ENCODE measurements around the gene GBF1. TPM values are rescaled to one million over a fixed set of nuclear protein-coding genes. Genes with fewer than 3 reads are reported as not detected.

Gene GBF1
- polyA plus RNA-seq, 1 donor from 2014 or later, result 14.9 TPM

DNA sequence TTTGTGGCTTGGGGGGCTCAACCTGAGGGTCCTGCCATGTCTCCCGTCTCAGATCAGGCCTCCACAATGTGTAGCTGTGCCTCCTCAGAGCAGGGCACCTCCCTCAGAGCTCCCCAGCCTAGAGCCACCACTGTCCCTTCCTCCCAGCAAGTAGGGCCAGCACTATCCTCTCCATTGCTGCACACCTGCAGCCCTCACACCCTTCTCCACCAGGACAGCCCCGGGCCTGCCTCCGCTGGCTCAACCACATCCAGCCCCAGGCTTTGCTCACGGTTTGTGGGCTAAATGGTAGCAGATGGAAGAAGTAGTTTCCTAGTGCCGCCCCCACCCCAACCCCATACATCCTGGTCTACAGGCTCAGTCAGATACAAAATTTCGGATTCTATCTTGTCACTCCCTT is 160.3 kb downstream of the GBF1 start:
- H3K27me3 ChIP-seq (ENCODE audit: insufficient read depth, low read depth, low read length), result peaks cover 7% of the 10 kb centered on the region
- H3K9me3 ChIP-seq (ENCODE audit: low read length), result no peaks in the 10 kb centered on the region
- no peaks in the 10 kb centered on the region for H4K20me1 ChIP-seq (ENCODE audit: insufficient read depth)
- no peak overlapping the region for H3K4me2 ChIP-seq (ENCODE audit: low read length)
- TF ChIP-seq, protein P1, sequence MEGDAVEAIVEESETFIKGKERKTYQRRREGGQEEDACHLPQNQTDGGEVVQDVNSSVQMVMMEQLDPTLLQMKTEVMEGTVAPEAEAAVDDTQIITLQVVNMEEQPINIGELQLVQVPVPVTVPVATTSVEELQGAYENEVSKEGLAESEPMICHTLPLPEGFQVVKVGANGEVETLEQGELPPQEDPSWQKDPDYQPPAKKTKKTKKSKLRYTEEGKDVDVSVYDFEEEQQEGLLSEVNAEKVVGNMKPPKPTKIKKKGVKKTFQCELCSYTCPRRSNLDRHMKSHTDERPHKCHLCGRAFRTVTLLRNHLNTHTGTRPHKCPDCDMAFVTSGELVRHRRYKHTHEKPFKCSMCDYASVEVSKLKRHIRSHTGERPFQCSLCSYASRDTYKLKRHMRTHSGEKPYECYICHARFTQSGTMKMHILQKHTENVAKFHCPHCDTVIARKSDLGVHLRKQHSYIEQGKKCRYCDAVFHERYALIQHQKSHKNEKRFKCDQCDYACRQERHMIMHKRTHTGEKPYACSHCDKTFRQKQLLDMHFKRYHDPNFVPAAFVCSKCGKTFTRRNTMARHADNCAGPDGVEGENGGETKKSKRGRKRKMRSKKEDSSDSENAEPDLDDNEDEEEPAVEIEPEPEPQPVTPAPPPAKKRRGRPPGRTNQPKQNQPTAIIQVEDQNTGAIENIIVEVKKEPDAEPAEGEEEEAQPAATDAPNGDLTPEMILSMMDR (IDR thresholded peaks at IDR 0.05; ENCODE audit: poor library complexity, severe bottlenecking), result no peak
- TF ChIP-seq SMC3 (conservative IDR thresholded peaks at IDR 0.05; ENCODE audit: poor library complexity), result no peak
- TF ChIP-seq RAD21 (conservative IDR thresholded peaks at IDR 0.05), result no peak
- no peak for TF ChIP-seq TAF1 (IDR thresholded peaks at IDR 0.05; ENCODE audit: low read depth)
- no peaks in the 10 kb centered on the region for H3K9me2 ChIP-seq (ENCODE audit: insufficient read depth, low read length)
- H3F3A ChIP-seq (ENCODE audit: insufficient read depth, low read length, poor library complexity, severe bottlenecking), result no peaks in the 10 kb centered on the region
- no peaks in the 10 kb centered on the region for H3K79me2 ChIP-seq (replicated peaks; ENCODE audit: insufficient read depth, low read length)
- H3K36me3 ChIP-seq (ENCODE audit: insufficient read depth, low read length), result no peaks in the 10 kb centered on the region
- H2AFZ ChIP-seq (ENCODE audit: low read depth, low read length), result no peak overlapping the region
- no peak overlapping the region for H3K27ac ChIP-seq (ENCODE audit: low read length)
- H3K4me3 ChIP-seq (ENCODE audit: low read length), result no peak overlapping the region
- no peak overlapping the region for H3K9ac ChIP-seq (ENCODE audit: low read length)

DNA sequence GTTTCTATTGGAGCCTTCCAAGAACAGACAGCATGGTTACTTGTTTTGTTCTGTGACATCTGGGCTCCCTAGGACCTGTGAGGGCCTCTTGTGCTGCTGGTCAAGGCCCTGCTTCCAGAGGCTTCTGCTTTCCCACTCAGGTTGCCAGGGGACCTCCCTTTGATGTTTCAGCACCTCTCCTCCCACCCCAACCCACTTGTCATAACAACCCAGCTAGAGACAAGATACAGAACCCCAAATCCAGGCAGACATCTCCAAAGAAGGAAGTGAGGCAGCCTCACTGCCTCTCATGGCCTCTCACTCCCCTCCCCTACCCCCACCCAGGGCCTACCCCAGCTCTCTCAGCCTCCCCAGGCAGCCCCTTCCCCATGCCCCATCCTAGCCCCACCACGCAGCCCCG is 161.5 kb downstream of the GBF1 start:
- H3K9me3 ChIP-seq (ENCODE audit: low read length), result no peaks in the 10 kb centered on the region
- no peaks in the 10 kb centered on the region for H3F3A ChIP-seq (ENCODE audit: insufficient read depth, low read length, poor library complexity, severe bottlenecking)
- H3K79me2 ChIP-seq (replicated peaks; ENCODE audit: insufficient read depth, low read length), result no peaks in the 10 kb centered on the region
- no peaks in the 10 kb centered on the region for H4K20me1 ChIP-seq (ENCODE audit: insufficient read depth)
- no peak overlapping the region for H3K9ac ChIP-seq (ENCODE audit: low read length)
- no peak overlapping the region for H2AFZ ChIP-seq (ENCODE audit: low read depth, low read length)
- no peak overlapping the region for H3K27ac ChIP-seq (ENCODE audit: low read length)
- H3K9me2 ChIP-seq (ENCODE audit: insufficient read depth, low read length), result no peaks in the 10 kb centered on the region
- no peak overlapping the region for H3K4me2 ChIP-seq (ENCODE audit: low read length)
- H3K36me3 ChIP-seq (ENCODE audit: insufficient read depth, low read length), result no peaks in the 10 kb centered on the region
- no peak overlapping the region for H3K4me3 ChIP-seq (ENCODE audit: low read length)
- peaks cover 7% of the 10 kb centered on the region for H3K27me3 ChIP-seq (ENCODE audit: insufficient read depth, low read depth, low read length)
- no peak for TF ChIP-seq MXI1 (conservative IDR thresholded peaks at IDR 0.05; ENCODE audit: poor library complexity, severe bottlenecking)
- TF ChIP-seq TAF1 (IDR thresholded peaks at IDR 0.05; ENCODE audit: low read depth), result no peak
- TF ChIP-seq, protein P1 (IDR thresholded peaks at IDR 0.05; ENCODE audit: poor library complexity, severe bottlenecking), result no peak
- no peak for TF ChIP-seq EZH2 (IDR thresholded peaks at IDR 0.05; ENCODE audit: borderline replicate concordance, insufficient read depth, low read length, poor library complexity, severe bottlenecking)
- no peak for TF ChIP-seq SMC3 (conservative IDR thresholded peaks at IDR 0.05; ENCODE audit: poor library complexity)
- no peak for TF ChIP-seq POLR2AphosphoS5 (IDR thresholded peaks at IDR 0.05)
- no peak for TF ChIP-seq EP300 (conservative IDR thresholded peaks at IDR 0.05; ENCODE audit: poor library complexity, severe bottlenecking)
- TF ChIP-seq REST (IDR thresholded peaks at IDR 0.05; ENCODE audit: borderline replicate concordance), result no peak
- TF ChIP-seq RAD21 (conservative IDR thresholded peaks at IDR 0.05), result no peak

Measured in neural cell (in vitro differentiated cells).